IMR-90 (cell line): ENCODE results near the gene CMKLR1. TPM values are rescaled to one million over a fixed set of nuclear protein-coding genes. Genes with fewer than 3 reads are reported as not detected.

Source experiments
- ATAC-seq: fragments of 200-7000 bp; cut with Tn5 transposase; 2 replicates; pipeline ENCODE4 v1.9.1; 2020; ENCODE audit warnings: low read depth, mild to moderate bottlenecking, moderate library complexity
- BruUV-seq: library from RNA; stranded (reverse); fragments of 400-500 nt; replicated peaks from 2 replicates; lab custom pipeline; 2021; lab: Mats Ljungman, UMichigan
- CTCF ChIA-PET: fragments of 300-600 bp; formaldehyde crosslinking; extraction: SDS; loops from one replicate; lab custom pipeline; 2021; ENCODE audit warnings: antibody characterized with exemption; lab: Yijun Ruan, JAX
- POLR2A ChIA-PET: fragments of 300-600 bp; sonication (Branson Sonifier 250); formaldehyde crosslinking; loops from one replicate; lab custom pipeline; 2022; ENCODE audit warnings: antibody characterized with exemption; ENCODE audit not compliant: unreplicated experiment; lab: Charles Lee
- DNase-seq: peaks from one replicate; pipeline ENCODE4 v3.0.0; 2013
- H2AFZ ChIP-seq: replicated peaks from 2 replicates; pipeline ENCODE3; 2013; ENCODE audit warnings: low read length, mild to moderate bottlenecking; ENCODE audit not compliant: poor library complexity
- H2AK5ac ChIP-seq: 2 replicates; pipeline ENCODE4 v1.6.1; 2013; ENCODE audit warnings: low read depth, low read length, inconsistent platforms
- H2AK9ac ChIP-seq: replicated peaks from 2 replicates; pipeline ENCODE3; 2013; ENCODE audit warnings: mild to moderate bottlenecking, low read depth, low read length, moderate library complexity; ENCODE audit not compliant: poor library complexity
- H2BK120ac ChIP-seq: 2 replicates; pipeline ENCODE4 v1.6.1; 2013; ENCODE audit warnings: low read depth, low read length, inconsistent platforms
- H2BK15ac ChIP-seq: 3 replicates; pipeline ENCODE4 v1.6.1; 2013; ENCODE audit warnings: low read depth, low read length, inconsistent platforms
- H2BK20ac ChIP-seq: 2 replicates; pipeline ENCODE4 v1.6.1; 2013; ENCODE audit warnings: low read depth, mild to moderate bottlenecking, inconsistent platforms, low read length, moderate library complexity
- H2BK5ac ChIP-seq: 2 replicates; pipeline ENCODE4 v1.6.1; 2013; ENCODE audit warnings: mild to moderate bottlenecking, low read depth, low read length, inconsistent platforms; ENCODE audit not compliant: poor library complexity, severe bottlenecking
- H3K14ac ChIP-seq: replicated peaks from 2 replicates; pipeline ENCODE4 v1.6.1; 2013; ENCODE audit warnings: low read depth, low read length, inconsistent platforms
- H3K18ac ChIP-seq: 2 replicates; pipeline ENCODE4 v1.6.1; 2013; ENCODE audit warnings: low read depth, low read length, control low read depth
- H3K23ac ChIP-seq: 2 replicates; pipeline ENCODE4 v1.6.1; 2013; ENCODE audit warnings: low read depth, low read length, inconsistent platforms
- H3K27ac ChIP-seq: 2 replicates; pipeline ENCODE4 v1.5.1; 2013; ENCODE audit warnings: mild to moderate bottlenecking, control low read depth, low read length; ENCODE audit not compliant: insufficient read depth
- H3K27me3 ChIP-seq: 2 replicates; pipeline ENCODE4 v1.6.1; 2013; ENCODE audit warnings: low read length; ENCODE audit not compliant: control insufficient read depth, insufficient read depth
- H3K36me3 ChIP-seq: 2 replicates; pipeline ENCODE4 v1.6.1; 2013; ENCODE audit warnings: low read length, mixed read lengths; ENCODE audit not compliant: control insufficient read depth, insufficient read depth
- H3K4ac ChIP-seq: 2 replicates; pipeline ENCODE4 v1.6.1; 2013; ENCODE audit warnings: low read depth, low read length, inconsistent platforms
- H3K4me1 ChIP-seq: 2 replicates; pipeline ENCODE4 v1.6.1; 2013; ENCODE audit warnings: low read length, mixed read lengths; ENCODE audit not compliant: control insufficient read depth, insufficient read depth
- H3K4me2 ChIP-seq: 2 replicates; pipeline ENCODE4 v1.6.1; 2013; ENCODE audit warnings: low read depth, mild to moderate bottlenecking, control low read depth, low read length, moderate library complexity
- H3K4me3 ChIP-seq: 2 replicates; pipeline ENCODE4 v1.5.1; 2013; ENCODE audit warnings: low read depth, mild to moderate bottlenecking, control low read depth, low read length, moderate library complexity; ENCODE audit not compliant: insufficient read depth
- H3K56ac ChIP-seq: 2 replicates; pipeline ENCODE4 v1.6.1; 2013; ENCODE audit warnings: low read length, inconsistent platforms; ENCODE audit not compliant: insufficient read depth; ENCODE audit errors: extremely low read depth
- H3K79me1 ChIP-seq, 2 experiments: 2 replicates each; pipeline ENCODE4 v1.6.1; 2013; ENCODE audit warnings: low read length in 2 of 2, inconsistent platforms in 1 of 2, low read depth in 1 of 2
- H3K9ac ChIP-seq: 2 replicates; pipeline ENCODE4 v1.6.1; 2013; ENCODE audit warnings: low read depth, low read length, control low read depth
- H3K9me1 ChIP-seq: 2 replicates; pipeline ENCODE4 v1.6.1; 2013; ENCODE audit warnings: low read length, inconsistent platforms; ENCODE audit not compliant: insufficient read depth
- H3K9me3 ChIP-seq: 2 replicates; pipeline ENCODE4 v1.6.1; 2013; ENCODE audit warnings: low read length; ENCODE audit not compliant: control insufficient read depth, insufficient read depth
- H4K20me1 ChIP-seq: 2 replicates; pipeline ENCODE4 v1.6.1; 2013; ENCODE audit warnings: low read length, inconsistent platforms; ENCODE audit not compliant: insufficient read depth
- H4K5ac ChIP-seq: 2 replicates; pipeline ENCODE4 v1.6.1; 2013; ENCODE audit warnings: mild to moderate bottlenecking, low read depth, low read length, control low read depth
- H4K8ac ChIP-seq, 2 experiments: 2 replicates each; pipeline ENCODE4 v1.6.1; 2013; ENCODE audit warnings: low read depth in 2 of 2, low read length in 2 of 2, control low read depth in 1 of 2, inconsistent platforms in 1 of 2
- H4K91ac ChIP-seq: 2 replicates; pipeline ENCODE4 v1.6.1; 2013; ENCODE audit warnings: low read depth, low read length, inconsistent platforms; ENCODE audit not compliant: insufficient read depth
- CEBPB ChIP-seq: IDR thresholded peaks from 2 replicates; pipeline ENCODE4 v1.6.1; 2012; ENCODE audit warnings: low read depth, low read length, improper control_type of control experiment
- CTCF ChIP-seq: conservative IDR thresholded peaks from 2 replicates; pipeline ENCODE4 v1.5.1; 2012; ENCODE audit warnings: mild to moderate bottlenecking, low read depth, low read length, improper control_type of control experiment
- ELK1 ChIP-seq: fragments of 150-350 bp; IDR thresholded peaks from 2 replicates; pipeline ENCODE4 v1.6.1; 2016; ENCODE audit warnings: low read depth, mild to moderate bottlenecking, low read length, moderate library complexity, borderline replicate concordance
- NFE2L2 ChIP-seq: fragments of 150-350 bp; IDR thresholded peaks from 2 replicates; pipeline ENCODE4 v1.6.1; 2016; ENCODE audit warnings: low read depth, mild to moderate bottlenecking, low read length
- POLR2A ChIP-seq: IDR thresholded peaks from 2 replicates; pipeline ENCODE4 v1.6.1; 2012; ENCODE audit warnings: mild to moderate bottlenecking, low read depth, low read length
- RAD21 ChIP-seq: IDR thresholded peaks from 2 replicates; pipeline ENCODE4 v1.6.1; 2012; ENCODE audit warnings: low read length, improper control_type of control experiment
- SMC3 ChIP-seq: fragments of 150-350 bp; IDR thresholded peaks from 2 replicates; pipeline ENCODE4 v1.6.1; 2016; ENCODE audit warnings: low read depth, mild to moderate bottlenecking, antibody characterized with exemption, low read length, moderate library complexity
- WGBS, 2 experiments: methylation state at CpG; one replicate each; pipeline versions ENCODE4 v1.1.5 to v1.1.7; 2013; ENCODE audit warnings: missing lambda C conversion rate in 2 of 2; ENCODE audit not compliant: insufficient read length in 1 of 2; ENCODE audit errors: extremely low coverage in 2 of 2; 5-methylcytosine and 5-hydroxymethylcytosine counted together
- dilution Hi-C: fragments of 300-500 bp; cut with HindIII; formaldehyde crosslinking; loops from one replicate; pipeline ENCODE4 v1.14.3; 2018; ENCODE audit warnings: low sequenced_read_pairs; ENCODE audit not compliant: unreplicated experiment
- in situ Hi-C: fragments of 300-500 bp; cut with MboI; formaldehyde crosslinking; loops from 3 replicates; pipeline ENCODE4 v1.14.3; 2019; ENCODE audit warnings: low sequenced_read_pairs, inconsistent platforms, mixed read lengths
- intact Hi-C: fragments of 100-400 bp; cut with micrococcal nuclease; formaldehyde crosslinking; loops from 2 replicates; pipeline ENCODE4 v1.10.0; 2022
- polyA plus RNA-seq, 3 experiments: library from polyadenylated mRNA; depleted of rRNA; stranded (reverse); fragments of >200 nt; gene quantifications; 2 replicates each; pipeline ENCODE4 v1.2.3, GENCODE V29; 2012; ENCODE audit warnings: low replicate concordance in 1 of 3
- total RNA-seq: library from RNA; depleted of rRNA; stranded (reverse); fragments of >200 nt; gene quantifications from 2 replicates; pipeline ENCODE4 v1.2.3, GENCODE V29; 2012

The CMKLR1 gene
- total and polyA plus RNA-seq, 2 of the 4 experiments (the other 2 are of a cell fraction): not detected

GRCh38 chr12:108378926-108379325, 39.8 kb upstream of the CMKLR1 start:
- intact Hi-C loops (no loop called here), dilution Hi-C loops (no loop called here), in situ Hi-C loops (no loop called here)
- Histone ChIP-seq H3K4ac (no peak overlapping the region), H2BK5ac (no peak overlapping the region), H2AK9ac (no peak overlapping the region), H4K8ac (no peak overlapping the region), H3K14ac (no peak overlapping the region), H3K9me3 (peaks cover under 1% of the 10 kb centered on the region; the same call in 1 of the 2 replicates), H3K18ac (no peak overlapping the region), H3K9ac (no peak overlapping the region), H3K4me2 (no peak overlapping the region), H2AFZ (no peak overlapping the region), H3K27ac (no peak overlapping the region), H2BK15ac (no peak overlapping the region), H2BK20ac (no peak overlapping the region), H3K9me1 (no peaks in the 10 kb centered on the region), H3K79me1 (no peaks in the 10 kb centered on the region), H3K27me3 (no peaks in the 10 kb centered on the region), H3K4me1 (no peaks in the 10 kb centered on the region), H3K36me3 (no peaks in the 10 kb centered on the region), H4K91ac (no peak overlapping the region), H2AK5ac (no peak overlapping the region), H3K23ac (no peak overlapping the region), H4K5ac (no peak overlapping the region), H3K4me3 (no peak overlapping the region), H3K56ac (no peak overlapping the region), H2BK120ac (no peak overlapping the region), H4K20me1 (no peaks in the 10 kb centered on the region)
- DNase-seq: no peak
- ChIA-PET POLR2A (no interaction called here), CTCF (no interaction called here)
- no TSS peak for BruUV-seq
- TF ChIP-seq ELK1: no peak
- no peak for TF ChIP-seq SMC3
- no peak for TF ChIP-seq POLR2A
- no peak for TF ChIP-seq NFE2L2
- TF ChIP-seq CEBPB: no peak
- TF ChIP-seq CTCF: no peak
- TF ChIP-seq RAD21: no peak
- no peak for ATAC-seq
- WGBS, 2 experiments: 56% methylated on average over 3 of the region's 3 CpGs; no CpG with 5 or more reads in 1 of the 2 experiments
